ENCODE measurements around the gene EEIG2.

Gene EEIG2

DNA sequence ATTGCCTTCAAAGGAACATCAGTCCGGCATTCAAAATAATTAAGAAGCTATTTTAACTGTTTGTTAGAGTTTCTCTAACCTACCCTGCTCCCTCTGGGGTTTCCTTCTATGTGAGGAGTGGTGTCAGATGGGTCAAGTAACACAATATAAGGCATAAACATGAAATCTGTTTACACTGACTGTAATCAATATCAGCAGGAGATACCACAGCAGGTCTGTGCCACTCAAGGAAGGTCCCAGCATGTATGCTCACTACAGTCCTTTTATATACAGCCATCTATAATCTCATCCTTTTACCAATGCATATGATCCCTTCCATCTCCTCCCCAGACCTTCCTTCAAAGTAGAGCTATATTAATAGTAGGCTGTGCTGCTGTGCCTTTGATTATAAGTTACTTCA is 25.4 kb downstream of the EEIG2 start:
- DNase-seq: no peak

DNA sequence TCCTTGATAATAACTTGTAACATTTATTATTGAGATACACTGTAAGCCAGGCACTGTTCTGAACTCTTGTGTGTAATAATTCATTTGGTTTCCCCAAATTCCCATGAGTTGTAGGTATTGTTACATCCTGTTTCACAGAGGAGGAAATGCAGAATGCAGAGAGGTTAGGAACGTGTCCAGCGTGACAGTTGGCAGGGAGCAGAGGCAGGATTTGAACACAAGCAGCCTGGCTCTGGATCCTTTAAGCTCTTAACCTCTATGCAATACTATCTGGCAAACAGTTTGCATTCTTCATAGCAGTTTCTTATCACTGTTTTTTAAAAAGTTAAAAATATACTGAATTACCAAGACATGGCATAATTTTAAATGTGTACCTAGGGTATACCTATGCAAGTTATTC is 30.5 kb downstream of the EEIG2 start:
- no peak for DNase-seq

DNA sequence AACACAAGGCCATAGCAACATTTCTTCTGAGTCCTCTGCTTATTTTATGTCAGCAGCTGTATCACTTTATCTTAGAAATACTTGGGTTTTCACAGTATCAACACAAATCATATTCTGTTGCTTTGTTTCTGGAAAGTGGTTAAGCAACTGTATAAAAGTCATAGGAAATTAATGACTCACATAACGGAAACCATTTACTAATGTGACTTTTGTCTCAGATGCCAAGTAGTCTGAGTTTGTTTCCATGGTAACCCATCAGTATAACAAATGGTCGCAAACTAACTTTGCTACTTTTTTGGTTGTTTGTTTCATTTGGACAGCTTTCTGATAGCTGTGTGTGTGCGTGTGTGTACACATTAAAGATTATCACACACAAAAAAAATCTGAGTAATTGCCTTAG is 31.1 kb downstream of the EEIG2 start:
- DNase-seq: no peak

DNA sequence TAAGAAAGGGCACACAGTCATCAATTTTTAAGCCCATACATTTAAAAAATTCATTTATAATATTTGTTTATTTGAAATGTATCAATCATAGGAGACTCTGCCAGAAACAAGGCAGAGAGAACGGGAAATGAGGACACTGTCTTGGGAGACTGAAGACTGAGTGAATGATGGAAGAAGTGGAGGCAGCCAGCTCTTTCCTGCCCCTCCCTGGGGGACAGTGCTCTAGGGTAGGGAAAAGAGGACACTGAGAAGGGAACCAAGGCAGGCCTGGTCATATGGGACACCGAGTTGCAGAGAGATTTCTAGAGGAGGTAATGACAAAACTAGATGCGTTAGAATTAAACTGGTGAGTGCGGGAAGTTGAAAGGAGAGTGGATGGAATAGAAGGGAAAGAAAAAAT is 31.6 kb downstream of the EEIG2 start:
- DNase-seq: no peak

DNA sequence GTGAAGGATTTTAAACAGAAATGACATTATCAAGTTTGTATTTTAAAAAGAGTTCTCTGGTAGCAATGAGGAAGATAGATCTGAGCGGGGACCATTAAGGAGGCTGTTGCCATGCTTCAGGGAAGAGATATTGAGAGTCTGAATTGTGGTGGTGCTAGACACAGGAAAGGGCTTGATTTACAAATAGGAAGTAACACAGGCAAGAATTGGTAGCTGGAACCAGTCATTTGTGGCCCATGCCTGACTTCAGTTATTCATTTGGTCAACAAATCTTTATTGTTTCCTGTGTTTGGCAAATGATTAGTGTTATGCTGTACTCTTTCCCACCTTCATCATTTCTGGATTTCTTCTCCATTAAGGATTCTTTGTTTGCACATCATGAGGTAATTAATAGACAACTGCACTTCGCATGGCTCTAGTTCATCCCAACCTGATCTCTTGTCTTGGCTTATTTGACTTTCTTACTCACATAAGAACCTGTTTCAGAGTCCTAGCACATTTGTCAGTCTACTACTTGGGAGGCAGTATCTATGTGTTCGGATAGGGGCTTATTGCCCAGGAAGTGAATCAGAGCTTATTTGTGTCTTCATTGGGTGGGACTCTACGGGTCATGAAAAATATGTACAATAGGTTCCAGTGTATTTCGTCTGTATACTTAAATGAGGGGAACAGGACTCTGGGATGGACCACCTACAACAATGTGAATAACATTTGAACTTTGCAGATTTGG is 32.3 kb downstream of the EEIG2 start:
- DNase-seq: no peak

DNA sequence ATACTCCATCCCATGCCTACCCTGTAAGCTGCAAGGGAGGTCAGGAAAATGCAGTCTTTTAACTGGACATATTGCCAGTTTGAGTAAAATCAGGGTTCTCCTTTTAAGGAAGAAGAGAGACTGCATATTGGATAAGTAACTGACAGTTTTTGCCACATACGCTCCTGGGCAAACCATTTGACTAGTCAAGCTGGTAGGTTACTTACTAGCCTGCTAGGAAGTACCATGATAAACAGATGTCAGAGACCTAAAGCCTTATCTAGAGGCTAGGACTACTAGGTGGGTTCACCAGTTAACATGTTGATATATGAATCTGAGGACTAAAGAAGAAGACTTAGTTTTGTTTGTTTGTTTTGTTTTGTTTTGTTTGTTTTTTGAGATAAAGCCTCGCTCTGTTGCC is 33.5 kb downstream of the EEIG2 start:
- no peak for DNase-seq

DNA sequence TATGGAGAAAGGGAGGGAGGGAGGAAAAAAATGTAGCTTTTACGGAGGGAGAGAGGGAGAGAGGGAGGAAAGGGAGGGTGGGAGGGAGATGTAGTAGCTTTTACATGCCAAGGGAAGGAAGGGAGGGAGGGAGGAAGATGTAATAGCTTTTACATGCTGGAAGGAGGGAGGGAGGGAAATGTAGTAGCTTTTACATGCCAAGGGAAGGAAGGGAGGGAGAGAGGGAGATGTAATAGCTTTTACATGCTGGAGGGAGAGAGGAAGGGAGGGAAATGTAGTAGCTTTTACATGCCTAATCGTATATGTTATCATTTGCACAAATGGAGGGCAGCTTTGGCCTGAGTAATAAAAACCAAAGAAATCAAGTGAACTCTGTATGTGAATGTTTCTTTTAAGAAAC is 35.6 kb downstream of the EEIG2 start:
- no peak for DNase-seq

DNA sequence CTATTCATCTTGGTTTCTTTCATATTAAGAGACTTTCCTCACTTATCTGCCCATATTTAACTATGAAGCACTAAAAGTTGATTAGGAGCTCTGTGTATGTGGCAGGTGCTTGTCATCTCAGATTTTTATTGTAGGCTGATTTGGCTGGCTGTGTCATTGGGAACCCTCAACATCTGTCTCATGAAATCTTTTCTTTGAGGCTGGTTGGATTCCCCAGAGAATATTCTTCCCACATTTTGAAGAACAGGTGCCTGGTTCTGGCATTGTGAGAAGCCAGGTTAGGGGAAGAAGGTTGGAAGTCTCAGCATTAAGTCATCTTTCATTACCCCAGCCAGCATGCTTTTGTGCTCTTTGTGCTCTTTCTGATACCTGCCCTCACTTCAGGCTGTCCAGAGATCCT is 37.1 kb downstream of the EEIG2 start:
- no peak for DNase-seq

DNA sequence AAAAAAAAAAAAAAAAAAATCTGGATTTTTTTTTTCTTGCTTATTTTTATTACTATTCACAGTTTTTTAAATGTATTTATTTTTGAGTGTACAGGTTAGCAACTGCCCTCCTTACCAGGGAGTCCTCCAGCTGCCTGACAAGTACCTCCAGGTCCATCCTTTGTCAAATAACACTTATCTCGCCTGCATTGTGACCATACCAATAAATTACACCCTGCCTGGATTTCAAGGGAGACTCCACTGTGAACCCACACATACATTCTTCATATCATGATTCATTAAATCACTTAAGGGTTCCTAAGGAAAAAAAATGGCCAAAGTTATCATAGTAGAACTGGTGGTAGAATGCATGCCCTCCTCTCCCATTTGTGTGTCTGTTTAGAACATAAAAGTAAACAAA is 38.4 kb downstream of the EEIG2 start:
- DNase-seq: no peak

DNA sequence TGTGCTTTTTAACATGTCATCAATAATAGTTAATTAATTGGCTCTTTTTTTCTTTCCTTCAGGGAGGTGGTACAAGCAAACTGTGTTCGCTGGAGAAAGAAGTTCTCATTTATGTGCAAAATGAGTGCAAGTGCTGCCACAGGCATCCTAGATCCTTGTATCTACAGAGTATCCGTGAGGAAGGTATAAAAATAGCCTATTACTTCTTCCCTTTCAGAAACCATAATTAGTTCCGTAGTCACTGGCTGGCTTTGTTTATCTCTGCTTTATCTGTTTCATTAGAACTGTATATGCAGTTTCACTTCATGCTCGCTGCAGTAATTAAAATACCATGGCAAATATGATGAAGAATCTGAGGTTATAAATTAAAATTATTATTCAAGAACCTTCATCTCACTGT is 40.6 kb downstream of the EEIG2 start:
- DNase-seq: no peak

DNA sequence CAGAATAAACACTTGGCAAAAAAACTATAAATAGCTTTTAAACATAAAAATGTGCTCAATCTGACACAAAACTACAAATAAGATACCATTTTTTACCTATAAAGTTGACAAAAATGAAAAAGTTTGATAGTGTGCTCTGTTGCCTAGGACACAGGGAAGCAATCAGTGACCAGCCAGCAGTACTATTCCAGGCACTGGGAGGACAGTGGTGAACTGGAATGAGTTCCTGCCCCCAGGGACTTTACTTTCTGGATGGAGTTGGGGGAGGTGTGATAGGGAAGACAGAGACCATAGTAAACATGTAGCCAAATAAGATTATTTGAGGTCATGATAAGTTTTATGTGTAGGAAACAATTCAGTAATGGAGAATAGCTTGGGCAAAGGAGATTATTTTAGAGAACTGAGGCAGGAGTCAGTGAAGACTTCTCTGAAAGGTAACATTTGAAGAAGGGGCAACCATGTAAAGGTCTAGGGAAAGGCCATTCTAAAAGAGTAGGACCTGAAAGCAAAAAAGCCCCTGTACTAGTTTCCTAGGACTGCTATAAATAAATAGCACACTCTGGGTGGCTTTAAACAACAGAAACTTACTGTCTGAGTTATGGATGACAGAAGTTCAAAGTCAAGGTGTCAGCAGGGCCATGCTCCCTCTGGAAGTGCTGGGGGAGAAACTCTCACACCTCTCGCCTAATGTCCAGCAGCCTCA is 42.0 kb downstream of the EEIG2 start:
- no peak for DNase-seq

DNA sequence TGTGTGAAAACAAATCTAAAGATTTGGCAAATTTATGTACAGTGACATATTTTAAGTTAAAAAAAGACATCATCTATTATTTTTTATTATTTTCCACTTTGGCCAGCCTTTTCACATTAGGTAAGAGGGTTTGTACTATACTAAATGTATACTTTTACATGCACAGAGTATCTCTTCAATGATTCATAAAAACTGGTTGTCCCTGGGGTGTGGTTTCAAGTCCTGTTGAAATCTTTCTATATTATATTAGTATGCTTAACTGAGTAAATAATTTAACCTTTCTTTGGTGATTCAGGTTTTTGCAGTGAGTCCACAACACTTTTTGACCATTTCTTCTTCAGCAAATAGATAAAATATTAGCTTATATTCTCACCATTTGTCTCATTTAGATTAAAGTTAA is 45.7 kb downstream of the EEIG2 start:
- no peak for DNase-seq

DNA sequence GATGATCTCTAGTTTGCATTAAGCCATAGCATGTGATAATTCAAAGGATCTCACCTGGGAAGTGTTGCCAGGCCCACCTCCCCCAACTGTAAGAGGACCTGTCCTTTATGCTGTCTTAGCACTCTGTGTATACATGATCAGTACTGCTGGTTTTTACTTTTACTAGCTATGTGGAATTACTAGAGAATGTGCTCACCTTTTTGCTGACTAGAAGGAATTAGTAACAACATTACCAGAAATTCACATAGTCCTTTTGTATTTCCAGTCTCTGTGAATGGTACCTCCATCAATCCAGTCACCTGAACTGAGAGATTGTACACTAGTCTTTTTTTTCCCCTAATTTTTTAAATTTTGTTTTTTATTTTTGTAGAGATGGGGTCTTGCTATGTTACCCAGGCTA is 46.6 kb downstream of the EEIG2 start:
- DNase-seq: no peak

DNA sequence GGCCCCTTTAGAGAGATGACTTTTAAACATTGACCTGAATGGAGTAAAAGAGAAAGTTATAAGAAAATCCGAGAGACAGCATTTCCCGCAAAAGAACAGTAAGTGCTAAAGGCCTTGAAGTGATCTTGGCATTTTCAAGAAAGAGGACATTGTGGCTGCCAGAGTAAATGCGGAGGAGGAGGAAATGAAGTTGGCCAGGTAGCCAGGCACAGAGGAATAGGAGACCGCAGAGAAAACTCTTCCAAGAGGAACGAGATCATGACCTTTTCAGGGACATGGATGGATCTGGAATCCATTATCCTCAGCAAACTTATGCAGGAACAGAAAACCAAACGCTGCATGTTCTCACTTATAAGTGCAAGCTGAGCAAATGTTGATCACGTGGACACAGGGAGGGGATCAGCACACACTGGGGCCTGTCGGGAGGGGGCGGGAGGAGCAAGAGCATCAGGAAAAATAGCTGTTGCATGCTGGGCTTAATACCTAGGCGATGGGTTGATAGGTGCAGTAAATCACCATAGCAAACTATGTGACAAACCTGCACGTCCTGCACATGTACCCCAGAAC is 49.7 kb downstream of the EEIG2 start:
- peak; percentile 59 for DNase-seq

Measured in NCI-H510A (cell line).